Stimulated activated CD4-positive, alpha-beta T cell treated with anti-CD3 and anti-CD28 coated beads, TNF-alpha, amount 100 ng/mL, for 4 hours (primary cell): Measurements from ENCODE around the gene MT1E.
"Not testable (repeated sequence)": the region's sequence is repeated elsewhere in the genome, so short reads cannot be mapped to it uniquely, and the experiment has no call there.

Experiments
- DNase-seq, 3 experiments: peaks; one replicate each; pipeline ENCODE4 v3.0.0-alpha.2; 2020; ENCODE audit warnings: low read depth in 3 of 3

The MT1E gene

GRCh38 chr16:56625140-56625942, at the start of gene MT1E:
Gene MT1E (plus strand): TSS chr16:56625781. CDS start chr16:56625852, 71 bp downstream.
- no peak for DNase-seq

- DNase-seq: peak; percentile 72 to 81 (median 81)
Observed at GRCh38 chr16:56576585-56577299, 48.8 kb upstream of the MT1E start.

DNA sequence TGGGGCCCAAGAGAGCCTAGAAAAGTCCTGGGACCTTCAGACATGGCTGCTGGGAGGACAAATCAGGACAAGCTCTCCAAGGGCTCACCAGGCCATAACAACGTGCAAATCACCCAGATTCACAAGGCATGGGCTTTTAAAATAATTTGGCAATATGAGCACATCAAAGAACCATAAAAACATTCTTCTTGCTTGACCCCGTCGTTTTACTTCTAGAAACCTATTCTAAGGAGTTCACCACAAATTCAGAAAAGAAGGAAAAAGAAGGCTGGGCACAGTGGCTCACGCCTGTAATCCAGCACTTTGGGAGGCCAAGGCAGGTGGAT, 48.3 kb upstream of the MT1E start:
- no peak for DNase-seq

DNA sequence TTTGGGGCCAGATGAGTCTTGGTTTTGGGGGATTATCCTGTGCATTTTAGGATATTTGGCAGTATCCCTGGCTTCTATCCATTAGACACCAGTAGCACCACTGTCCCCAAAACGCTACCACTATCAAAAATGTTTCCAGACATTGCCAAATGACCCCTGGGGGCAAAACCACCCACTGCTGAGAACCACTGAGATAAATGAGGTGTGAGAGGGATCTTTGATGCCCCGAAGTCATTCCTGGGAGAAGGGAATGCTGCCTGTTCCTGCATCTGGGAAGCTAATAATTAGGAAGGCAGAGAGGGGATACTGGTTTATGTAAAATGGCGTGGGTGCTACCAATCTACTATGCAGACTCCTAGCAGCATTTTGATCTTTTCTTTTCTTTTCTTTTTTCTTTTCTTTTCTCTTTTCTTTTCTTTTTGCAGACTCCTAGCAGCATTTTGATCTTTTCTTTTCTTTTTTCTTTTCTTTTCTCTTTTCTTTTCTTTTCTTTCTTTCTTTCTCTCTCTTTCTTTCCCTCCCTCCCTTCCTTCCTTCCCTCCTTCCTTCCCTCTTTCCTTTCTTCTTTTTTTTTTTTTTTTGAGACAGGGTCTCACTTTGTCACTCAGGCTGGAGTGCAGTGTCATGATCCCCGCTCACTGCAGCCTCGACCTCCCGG, 45.1 kb upstream of the MT1E start:
- no peak for DNase-seq

DNA sequence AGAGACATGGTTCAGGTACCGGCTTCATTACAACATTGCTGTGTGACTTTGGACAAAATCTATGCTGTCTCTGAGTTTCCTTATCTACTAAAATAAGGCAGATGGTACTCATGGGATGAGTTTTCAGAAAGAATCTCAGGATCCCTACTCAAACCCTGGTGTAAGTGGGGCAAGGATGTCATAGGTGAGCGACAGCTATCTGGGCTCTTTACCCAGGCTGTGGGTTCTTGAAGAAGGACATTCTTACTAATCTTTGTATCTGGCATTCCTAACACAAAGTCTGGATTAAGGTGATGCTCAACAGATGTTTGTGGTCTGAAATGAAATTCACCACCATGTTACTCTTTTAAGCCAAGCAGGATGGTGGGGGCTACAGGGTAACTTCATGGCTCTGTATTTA, 42.7 kb upstream of the MT1E start:
- DNase-seq: not testable (repeated sequence)

DNA sequence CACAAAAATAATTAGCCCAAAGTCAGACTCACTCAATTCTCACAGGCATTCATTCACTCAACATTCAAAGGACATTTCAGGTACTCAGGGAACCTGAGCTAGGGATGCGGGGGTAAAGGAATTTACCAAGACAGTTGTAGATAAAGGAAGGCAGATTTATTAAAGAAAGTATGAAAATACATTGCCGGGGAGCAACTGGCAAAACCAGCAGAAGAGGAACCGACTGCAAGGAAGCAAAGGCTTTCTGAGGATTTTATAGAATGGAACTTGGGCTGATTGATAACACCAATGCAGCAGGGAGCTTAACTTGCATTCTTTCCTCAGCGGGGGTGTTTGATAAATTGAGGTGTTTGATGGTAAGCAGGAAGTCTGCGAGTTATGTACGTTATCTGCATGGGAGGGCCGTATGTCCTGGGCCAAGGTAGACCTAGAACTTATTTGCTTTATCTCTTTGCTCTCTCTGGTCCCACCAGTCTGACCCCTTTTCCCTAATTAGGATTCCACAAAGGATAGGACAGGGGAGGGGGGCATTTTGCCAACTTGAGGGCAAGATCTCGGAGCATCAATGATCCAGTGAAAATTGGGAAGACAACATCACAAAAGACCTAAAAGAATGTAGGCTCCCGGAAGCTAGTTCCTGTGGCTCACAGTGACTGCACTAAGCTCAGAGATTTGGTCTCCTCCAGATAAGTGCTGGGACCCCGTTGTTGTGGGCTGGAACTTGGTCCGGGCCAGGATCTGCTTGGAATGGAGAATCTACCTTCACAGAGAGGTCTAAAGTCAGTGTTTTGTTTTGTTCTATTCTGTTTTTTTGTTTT, 42.0 kb upstream of the MT1E start:
- DNase-seq: no peak

DNA sequence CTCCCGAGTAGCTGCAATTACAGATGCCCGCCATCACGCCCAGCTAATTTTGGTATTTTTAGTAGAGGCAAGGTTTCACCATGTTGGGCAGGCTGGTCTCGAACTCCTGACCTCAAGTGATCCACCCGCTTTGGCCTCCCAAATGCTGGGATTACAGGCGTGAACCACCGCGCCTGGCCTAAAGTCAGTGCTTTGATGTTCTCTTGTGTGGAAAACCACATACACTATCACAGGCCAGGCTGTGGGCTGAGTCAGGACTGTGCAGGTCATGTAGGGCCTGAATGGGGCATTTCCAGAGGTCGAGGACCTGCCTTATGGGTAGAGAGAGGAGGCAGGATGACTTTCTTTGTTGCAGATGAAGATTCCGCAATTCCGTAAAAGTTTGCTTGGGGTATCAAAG, 41.3 kb upstream of the MT1E start:
- no peak for DNase-seq

- DNase-seq: no peak
Observed at GRCh38 chr16:56588781-56589140, 36.8 kb upstream of the MT1E start.

- DNase-seq: peak in 1 of 3 experiments; percentile 20
Observed at GRCh38 chr16:56589141-56590039, 36.2 kb upstream of the MT1E start, which contains the start of gene MT3. Gene MT3 (plus strand): TSS chr16:56589528. CDS start chr16:56589591, 63 bp downstream.

DNA sequence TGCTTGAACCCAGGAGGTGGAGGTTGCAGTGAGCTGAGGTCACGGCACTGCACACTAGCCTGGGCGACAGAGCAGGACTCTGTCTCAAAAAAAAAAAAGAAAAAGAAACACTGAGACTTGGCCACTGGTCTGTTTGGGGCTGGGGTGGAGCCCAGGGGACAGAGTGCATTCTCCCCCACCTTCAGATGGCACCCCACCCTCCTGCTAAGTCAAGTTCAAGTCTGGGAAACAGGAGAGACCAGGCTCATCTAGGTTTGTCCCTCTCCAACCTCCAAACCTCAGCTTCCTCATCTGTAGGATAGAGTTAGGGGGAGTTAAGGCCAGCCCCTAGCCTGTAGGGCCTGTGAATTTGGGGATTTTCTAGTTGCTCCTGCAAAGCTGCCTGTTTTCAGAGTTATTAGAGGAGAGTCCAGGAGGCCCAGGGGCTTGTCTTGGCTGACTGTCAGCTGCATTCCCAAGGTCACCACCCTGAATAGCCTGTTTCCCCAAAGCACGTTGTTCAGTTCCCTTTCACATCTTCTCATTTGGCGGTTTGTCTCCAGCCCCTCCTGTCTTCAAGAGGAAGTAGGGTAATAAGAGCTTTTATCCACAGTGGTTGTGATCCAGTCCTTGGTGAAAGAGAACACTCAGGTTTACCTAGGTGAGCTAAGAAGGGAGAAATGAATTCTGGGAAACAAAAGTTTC, 34.1 kb upstream of the MT1E start:
- DNase-seq: no peak

GRCh38 chr16:56593573-56594291, 31.8 kb upstream of the MT1E start:
- DNase-seq: no peak

- DNase-seq: no peak
Observed at GRCh38 chr16:56594292-56594619, 31.3 kb upstream of the MT1E start.

GRCh38 chr16:56600398-56600999, 25.1 kb upstream of the MT1E start:
- DNase-seq: no peak

DNA sequence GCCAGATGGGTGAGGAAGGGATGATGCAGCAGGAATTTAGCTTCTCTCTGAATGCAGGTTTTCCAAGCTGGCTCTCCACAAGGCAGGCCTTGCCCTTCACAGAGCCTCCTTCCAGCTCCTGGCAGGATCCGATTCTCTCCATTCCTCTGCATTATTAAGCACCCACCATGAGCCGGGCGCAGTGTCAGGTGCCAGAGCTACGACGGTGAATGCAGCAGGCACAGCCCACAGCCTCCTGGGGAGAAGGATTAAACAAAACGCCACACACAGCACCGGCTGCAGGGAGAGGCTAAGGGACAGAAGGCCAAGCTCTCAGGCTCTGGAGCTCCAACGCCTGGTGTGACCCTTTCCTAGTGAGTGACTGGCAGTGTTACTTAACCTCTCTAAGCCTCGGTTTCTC, 24.3 kb upstream of the MT1E start:
- no peak for DNase-seq

GRCh38 chr16:56603589-56603988, 22.0 kb upstream of the MT1E start:
- DNase-seq: no peak

DNA sequence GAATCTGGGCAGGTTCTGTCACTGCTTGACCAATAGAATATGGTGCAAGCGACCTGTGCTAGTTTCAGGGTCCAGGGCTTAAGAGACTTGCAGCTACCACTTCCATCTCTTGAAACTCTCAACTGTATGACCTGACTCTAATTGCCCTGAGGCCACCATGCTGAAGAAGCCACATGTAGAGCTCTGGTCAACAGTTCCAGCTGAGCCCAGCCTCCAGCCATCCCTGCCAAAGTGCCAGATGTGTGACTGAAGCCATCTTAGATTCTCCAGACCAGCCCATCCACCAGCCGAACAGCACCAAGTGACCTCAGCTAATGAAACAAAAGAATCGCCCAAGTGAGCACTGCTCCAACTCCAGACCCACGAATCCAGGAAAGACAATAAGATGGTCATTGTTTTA, 20.6 kb upstream of the MT1E start:
- DNase-seq: no peak

GRCh38 chr16:56605475-56605874, 20.1 kb upstream of the MT1E start:
- no peak for DNase-seq

DNA sequence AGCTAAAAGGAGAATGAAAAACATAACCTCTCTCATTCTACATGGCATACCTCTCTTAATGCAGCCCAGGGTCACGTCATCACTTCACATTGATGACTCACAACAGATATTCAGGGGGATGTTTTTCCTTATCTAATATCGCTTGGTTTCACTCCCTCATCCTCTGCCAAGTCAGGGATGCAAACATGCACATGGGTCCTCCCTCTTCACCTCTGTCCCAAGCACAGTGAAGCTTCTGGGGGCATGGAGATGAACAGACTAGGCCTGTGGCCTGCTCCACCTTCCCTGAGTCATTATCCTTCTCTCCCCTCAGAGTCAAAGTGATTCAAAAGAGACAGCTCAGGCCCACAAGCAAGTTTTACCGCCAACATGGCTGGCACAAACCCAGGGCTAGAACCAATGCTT, 19.5 kb upstream of the MT1E start:
- DNase-seq: no peak

GRCh38 chr16:56606476-56607108, 19.0 kb upstream of the MT1E start:
- no peak for DNase-seq
